Adrenal gland (tissue), 12 donors: ENCODE results near the gene OBSL1. TPM values are rescaled to one million over a fixed set of nuclear protein-coding genes. Genes with fewer than 3 reads are reported as not detected.

ENCODE experiments used
- DNase-seq, 7 donors: peaks; one replicate each; pipeline ENCODE4 v3.0.0-alpha.2; 2019 to 2020
- H3K27ac ChIP-seq, 5 donors: fragments of 200-600 bp; sonication (generic) in 4 of 5; 1 replicate in 3 of 5; 2 replicates in 2 of 5; pipeline versions ENCODE4 v1.5.1 to v1.8.0; 2016 to 2020; ENCODE audit warnings: mild to moderate bottlenecking in 1 of 5
- H3K27me3 ChIP-seq: fragments of 200-600 bp; 2 replicates; pipeline ENCODE4 v1.8.0; 2021
- H3K36me3 ChIP-seq, 2 donors: fragments of 200-600 bp; replicated peaks in 1 of 2; 1 replicate in 1 of 2; 2 replicates in 1 of 2; pipeline versions ENCODE4 v1.5.1 to v1.8.0; 2018 to 2022
- H3K4me1 ChIP-seq, 2 donors: fragments of 200-600 bp; replicated peaks in 1 of 2; 1 replicate in 1 of 2; 2 replicates in 1 of 2; pipeline versions ENCODE4 v1.5.1 to v1.8.0; 2018 to 2021
- H3K4me3 ChIP-seq, 4 donors: fragments of 200-600 bp; sonication (generic) in 3 of 4; one replicate each; pipeline ENCODE4 v1.5.1; 2016 to 2018
- H3K9me3 ChIP-seq, 3 donors: fragments of 200-600 bp; sonication (generic) in 1 of 3; replicated peaks in 1 of 3; 1 replicate in 2 of 3; 2 replicates in 1 of 3; pipeline versions ENCODE4 v1.5.1 to v1.8.0; 2016 to 2021
- CTCF ChIP-seq, 6 experiments: fragments of 450-650 bp in 4 of 6; fragments of 200-600 bp in 2 of 6; sonication (generic) in 1 of 6; IDR thresholded peaks; 1 replicate in 5 of 6; 2 replicates in 1 of 6; pipeline versions ENCODE4 v1.5.1 to v1.8.0; 2016 to 2021; ENCODE audit warnings: antibody characterized with exemption in 6 of 6, mild to moderate bottlenecking in 2 of 6, moderate library complexity in 1 of 6
- POLR2A ChIP-seq, 2 donors: fragments of 450-650 bp; IDR thresholded peaks; one replicate each; pipeline ENCODE4 v1.6.1; 2017; ENCODE audit warnings: antibody characterized with exemption in 2 of 2, mild to moderate bottlenecking in 2 of 2, moderate library complexity in 1 of 2
- WGBS, 4 donors: extraction: QIAGEN DNeasy Blood & Tissue Kit in 2 of 4; methylation state at CpG; one replicate each; pipeline versions ENCODE4 v1.1.5 to v1.1.7; 2013 to 2017; 5-methylcytosine and 5-hydroxymethylcytosine counted together
- intact Hi-C, 2 donors: fragments of 100-400 bp; cut with DNase I; formaldehyde crosslinking; loops; one replicate each; pipeline versions ENCODE4 v1.14.1 to v1.15.0; 2022 to 2023
- polyA plus RNA-seq, 3 donors: library from polyadenylated mRNA; stranded (reverse); fragments of 200-250 nt in 2 of 3; fragments of 350-450 nt in 1 of 3; fragmentation: Illumina TruSeq in 1 of 3; extraction: RNeasy Lipid Tissue Mini Kit (QIAGEN cat#74804) in 1 of 3; gene quantifications; one replicate each; pipeline ENCODE4 v1.2.3, GENCODE V29; 2013 to 2014
- total RNA-seq, 9 donors: library from RNA; depleted of rRNA in 4 of 9; stranded (reverse); fragments of >200 nt in 4 of 9; fragments of 120-200 nt in 1 of 9; fragmentation: NEBNext Ultra II Directional in 1 of 9; extraction: Animal tissue kit (Norgen Biotek cat#: 25700) in 1 of 9; gene quantifications; one replicate each; pipeline versions ENCODE4 v1.1.0 to v1.2.4, GENCODE V29; 2013 to 2023
- donor health status: healthy with polysubstance abuse.
- donor health status: Bipolar disorder and iron deficiency.
- donor health status: DM: yes; HTN: yes; CAD: no.
- donor health status: DM: no; HTN: no; CAD: no.
- donor health status: DM: no; HTN: no; CAD: no.
- donor health status: DM: yes; HTN: yes; CAD: no.

OBSL1 gene
- total and polyA plus RNA-seq, 12 donors = 63.9 to 427 (median 181) TPM

DNA sequence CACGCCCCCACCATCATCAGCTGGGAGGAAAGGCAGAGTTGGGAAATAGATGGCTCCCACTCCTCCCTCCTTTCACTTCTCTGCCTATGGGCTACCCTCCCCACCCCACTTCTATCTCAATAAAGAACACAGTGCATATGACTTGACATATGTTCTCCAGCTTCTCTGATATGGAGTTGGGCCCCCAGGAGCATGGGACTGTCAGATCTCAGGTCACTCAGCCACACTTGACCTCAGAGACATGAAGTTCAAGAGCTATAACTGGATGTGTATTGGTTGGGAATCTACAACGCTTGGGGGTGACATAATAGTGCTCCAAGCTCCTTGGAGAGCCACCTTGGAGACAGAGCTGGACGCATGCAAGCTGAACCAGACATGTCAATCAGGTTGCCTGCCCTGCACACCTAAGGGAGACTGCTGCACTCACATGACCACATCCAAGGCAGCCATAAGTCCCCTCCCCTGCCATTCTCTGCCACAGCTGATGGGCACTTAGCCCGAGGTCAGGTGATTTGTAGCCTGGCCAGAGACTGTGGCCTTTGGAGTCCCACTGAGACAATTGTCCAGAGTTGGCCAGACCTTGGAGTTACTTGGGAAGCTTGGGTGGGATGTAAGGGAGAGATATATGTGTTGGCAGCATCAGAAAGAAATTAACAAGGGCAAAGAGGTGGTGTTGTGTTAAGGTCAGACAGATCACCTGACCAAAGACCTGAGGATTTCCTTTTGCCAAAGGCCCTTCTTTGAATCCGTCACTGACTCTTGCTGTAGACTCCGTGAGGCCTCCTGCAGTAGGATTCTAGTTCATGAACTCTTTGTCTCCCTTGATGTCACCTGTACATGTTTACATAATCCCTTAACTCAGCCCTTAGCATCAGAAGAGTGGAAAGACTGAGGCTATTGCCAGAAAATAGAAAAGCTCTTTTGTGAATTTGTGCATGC lies 4.5 kb upstream of the OBSL1 start:
- DNase-seq = no peak
- Histone ChIP-seq H3K36me3 (no peaks in the 10 kb centered on the region), H3K4me3 (no peak overlapping the region), H3K27ac (no peak overlapping the region), H3K4me1 (peaks cover 0 to 11% of the 10 kb centered on the region in 2 donors), H3K9me3 (no peaks in the 10 kb centered on the region), H3K27me3 (no peaks in the 10 kb centered on the region)
- intact Hi-C loops = no loop called here
- 68 to 77% (median 72%) methylated on average over 4 to 6 of the region's 6 CpGs for WGBS, 4 donors
- TF ChIP-seq CTCF (IDR thresholded peaks at IDR 0.05) (no peak), POLR2A (IDR thresholded peaks at IDR 0.05) (no peak)

DNA sequence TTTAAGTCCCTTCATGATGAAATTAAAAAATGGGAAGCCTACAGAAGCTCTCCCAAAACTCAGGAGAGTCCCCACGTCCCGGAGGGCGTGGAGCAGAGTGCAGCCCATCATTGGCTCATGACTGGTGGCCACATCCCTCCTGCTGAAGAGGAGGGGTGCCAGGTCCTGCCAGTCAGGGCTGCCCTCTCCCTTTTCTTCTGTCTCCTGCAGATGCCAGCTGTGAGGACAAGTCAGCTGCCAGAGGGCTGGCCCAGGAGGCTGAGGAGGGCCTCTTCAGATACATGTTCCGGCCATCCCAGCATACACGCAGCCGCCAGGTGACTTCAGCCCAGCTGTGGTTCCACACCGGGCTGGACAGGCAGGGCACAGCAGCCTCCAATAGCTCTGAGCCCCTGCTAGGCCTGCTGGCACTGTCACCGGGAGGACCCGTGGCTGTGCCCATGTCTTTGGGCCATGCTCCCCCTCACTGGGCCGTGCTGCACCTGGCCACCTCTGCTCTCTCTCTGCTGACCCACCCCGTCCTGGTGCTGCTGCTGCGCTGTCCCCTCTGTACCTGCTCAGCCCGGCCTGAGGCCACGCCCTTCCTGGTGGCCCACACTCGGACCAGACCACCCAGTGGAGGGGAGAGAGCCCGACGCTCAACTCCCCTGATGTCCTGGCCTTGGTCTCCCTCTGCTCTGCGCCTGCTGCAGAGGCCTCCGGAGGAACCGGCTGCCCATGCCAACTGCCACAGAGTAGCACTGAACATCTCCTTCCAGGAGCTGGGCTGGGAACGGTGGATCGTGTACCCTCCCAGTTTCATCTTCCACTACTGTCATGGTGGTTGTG lies 3.4 kb upstream of the OBSL1 start:
- Histone ChIP-seq H3K36me3 (no peaks in the 10 kb centered on the region), H3K4me3 (no peak overlapping the region), H3K27me3 (no peaks in the 10 kb centered on the region), H3K27ac (no peak overlapping the region), H3K9me3 (no peaks in the 10 kb centered on the region), H3K4me1 (peaks cover 7 to 16% of the 10 kb centered on the region in 2 donors)
- 86 to 92% (median 89%) methylated on average over 8 to 22 of the region's 22 CpGs for WGBS, 4 donors
- TF ChIP-seq POLR2A (IDR thresholded peaks at IDR 0.05) = no peak
- no peak for TF ChIP-seq CTCF (IDR thresholded peaks at IDR 0.05)
- intact Hi-C loops = no loop called here
- DNase-seq = peak in 2 of 7 donors; percentile 54 to 60

DNA sequence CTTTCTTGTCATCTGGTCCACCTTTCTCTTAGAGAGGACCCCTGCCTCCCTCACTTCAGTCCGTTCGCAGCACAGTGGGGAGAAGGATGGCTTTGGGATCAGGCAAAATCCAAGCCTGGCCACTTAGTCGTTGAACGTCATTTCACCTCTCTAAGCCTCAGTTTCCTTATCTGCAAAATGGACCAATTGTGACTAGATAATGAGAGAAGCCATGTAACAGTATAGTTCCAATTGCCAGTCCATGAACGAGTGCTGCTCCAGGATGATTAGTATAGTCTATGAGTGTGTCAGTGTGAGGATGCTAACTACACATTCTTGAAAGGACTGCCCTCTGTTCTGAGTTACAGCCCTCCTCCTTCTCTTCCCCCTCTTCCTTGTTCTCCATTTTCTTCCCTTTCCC lies 1.8 kb upstream of the OBSL1 start:
- Histone ChIP-seq H3K9me3 (no peaks in the 10 kb centered on the region), H3K4me1 (peaks cover 10 to 16% of the 10 kb centered on the region in 2 donors), H3K36me3 (peaks cover 0 to under 1% of the 10 kb centered on the region in 2 donors), H3K27ac (peak overlapping the region in 1 of 5 donors; percentile 92), H3K4me3 (no peak overlapping the region), H3K27me3 (no peaks in the 10 kb centered on the region)
- whole genome bisulfite sequencing, 4 donors = 66 to 78% (median 71%) methylated on average over 5 of the region's 5 CpGs
- no peak for DNase-seq
- TF ChIP-seq POLR2A (IDR thresholded peaks at IDR 0.05) (no peak), CTCF (IDR thresholded peaks at IDR 0.05) (no peak)
- intact Hi-C loops = no loop called here
